ENCODE results near the gene KCND3.

KCND3 gene

DNA sequence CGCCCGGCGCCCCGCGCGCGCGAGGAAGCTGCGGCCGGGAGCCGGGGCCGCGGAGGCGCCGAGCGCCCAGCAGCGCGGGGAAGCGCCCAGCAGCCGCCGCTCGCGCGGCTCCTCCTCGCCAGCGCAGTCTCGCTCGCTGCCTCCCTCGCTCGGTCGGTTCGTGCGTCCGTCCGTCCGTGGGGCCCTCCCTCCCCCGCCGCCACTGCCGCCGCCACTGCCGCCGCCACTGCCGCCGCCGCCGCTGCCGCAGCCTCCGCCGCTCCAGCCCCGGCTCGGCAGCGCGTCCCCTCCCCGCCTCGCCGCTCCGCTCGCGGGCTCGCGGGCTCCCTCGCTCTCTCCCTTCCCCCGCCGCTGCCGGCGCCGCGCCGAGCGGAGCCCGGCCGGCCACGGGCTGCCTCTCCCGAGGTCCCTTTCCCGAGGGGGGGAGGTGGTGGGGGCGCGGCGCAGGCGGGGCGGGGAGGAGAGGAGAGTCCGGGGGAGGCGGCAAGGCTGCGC lies at the start of gene KCND3:
Gene KCND3, minus strand, starts transcription at position 138 of the 495 bp plus-strand sequence.
- Histone ChIP-seq H3K9ac (peak within 1 kb of the TSS; percentile 40; the same call in 1 of the 2 replicates), H4K20me1 (peaks cover 34% of the 10 kb centered on the region), H3K9me3 (no peaks in the 10 kb centered on the region), H3K4me2 (peak within 1 kb of the TSS; percentile 98), H3K4me3 (peak within 1 kb of the TSS; percentile 70), H3K36me3 (no peaks in the 10 kb centered on the region), H3K4me1 (peaks cover 22% of the 10 kb centered on the region), H3K27ac (no peak within 1 kb of the TSS), H3K27me3 (peaks cover 68% of the 10 kb centered on the region)
- no peak for TF ChIP-seq Cebpa-rat (IDR thresholded peaks at IDR 0.05)

DNA sequence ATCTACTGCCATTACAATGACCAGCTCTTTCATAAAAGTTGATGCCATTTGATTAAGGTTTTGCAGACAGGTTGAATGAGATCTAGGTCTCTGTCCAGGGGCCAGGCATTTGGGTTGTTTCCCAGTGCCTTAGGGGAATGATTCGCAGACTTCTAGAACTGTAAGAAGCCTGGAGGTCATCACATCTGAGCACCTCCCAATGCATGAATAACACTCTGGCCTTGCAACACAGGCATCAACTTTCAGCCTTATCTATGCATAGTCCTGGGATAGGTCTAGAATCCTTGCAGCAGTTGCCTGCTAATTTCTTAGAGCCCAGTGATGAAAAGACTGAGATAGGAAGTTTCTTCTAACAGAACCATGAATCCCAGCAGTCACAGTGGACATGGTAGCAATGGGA lies 44.8 kb upstream of the KCND3 start:
- Histone ChIP-seq H4K20me1 (no peaks in the 10 kb centered on the region), H3K4me2 (no peak overlapping the region), H3K9ac (no peak overlapping the region), H3K27me3 (no peaks in the 10 kb centered on the region), H3K9me3 (no peaks in the 10 kb centered on the region), H3K4me1 (peaks cover 8% of the 10 kb centered on the region), H3K27ac (no peak overlapping the region), H3K4me3 (no peak overlapping the region), H3K36me3 (no peaks in the 10 kb centered on the region)
- no peak for TF ChIP-seq Cebpa-rat (IDR thresholded peaks at IDR 0.05)

DNA sequence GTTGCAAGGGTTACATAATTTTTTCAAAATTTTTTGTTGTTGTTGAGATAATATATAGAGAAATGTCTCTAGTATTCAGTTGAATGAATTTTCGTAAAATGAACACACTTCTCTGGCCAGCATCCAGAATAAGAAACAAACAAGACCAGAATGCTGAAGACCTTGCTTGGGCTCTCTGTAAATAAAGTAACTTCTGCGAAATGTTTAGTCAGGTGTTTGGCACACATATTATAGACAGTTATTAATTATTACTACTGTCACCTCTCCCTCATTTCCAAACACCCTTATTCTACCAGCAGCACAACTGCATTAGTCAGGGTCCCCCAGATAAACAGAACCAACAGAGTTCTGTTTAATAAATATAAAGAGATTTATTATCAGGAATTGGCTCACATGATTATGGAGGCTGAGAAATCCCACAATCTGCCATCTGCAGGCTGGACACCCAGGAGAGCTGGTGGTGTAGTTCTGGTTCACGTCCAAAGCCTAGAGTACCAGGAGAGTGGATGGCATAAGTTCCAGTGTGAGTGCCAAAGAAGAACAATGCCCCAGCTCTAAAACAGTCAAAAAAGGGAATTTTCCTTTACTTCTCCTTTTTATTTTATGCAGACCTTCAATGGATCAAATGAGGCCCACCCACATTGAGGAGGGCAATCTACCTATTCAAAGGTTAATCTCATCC lies 44.1 kb upstream of the KCND3 start:
- Histone ChIP-seq H3K9me3 (no peaks in the 10 kb centered on the region), H4K20me1 (no peaks in the 10 kb centered on the region), H3K36me3 (no peaks in the 10 kb centered on the region), H3K27ac (no peak overlapping the region), H3K4me2 (no peak overlapping the region), H3K27me3 (no peaks in the 10 kb centered on the region), H3K4me1 (peaks cover 14% of the 10 kb centered on the region), H3K4me3 (no peak overlapping the region), H3K9ac (no peak overlapping the region)
- TF ChIP-seq Cebpa-rat (IDR thresholded peaks at IDR 0.05) = no peak

DNA sequence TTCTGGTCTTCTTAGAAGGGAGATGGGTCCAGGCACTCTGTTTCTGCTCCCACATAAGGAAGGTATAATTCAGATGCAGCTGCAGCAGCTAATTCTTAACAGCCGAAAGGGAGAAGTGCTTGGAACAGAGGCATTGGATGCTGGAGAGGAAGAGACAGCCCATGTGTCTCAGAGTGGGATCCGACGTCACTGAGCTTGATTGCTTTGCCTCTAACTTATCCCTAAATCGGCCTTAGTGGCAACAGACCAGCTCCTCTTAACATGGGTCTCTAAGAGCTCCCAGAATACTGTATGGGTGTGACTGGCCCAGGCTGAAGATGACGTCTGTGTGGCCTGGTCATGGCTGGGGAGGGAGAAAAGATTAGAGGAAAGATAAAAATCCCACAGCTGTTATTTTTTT lies 40.7 kb upstream of the KCND3 start:
- Histone ChIP-seq H3K36me3 (no peaks in the 10 kb centered on the region), H3K4me1 (peaks cover 19% of the 10 kb centered on the region), H3K27me3 (no peaks in the 10 kb centered on the region), H4K20me1 (no peaks in the 10 kb centered on the region), H3K4me3 (no peak overlapping the region), H3K9me3 (no peaks in the 10 kb centered on the region), H3K27ac (no peak overlapping the region), H3K4me2 (no peak overlapping the region), H3K9ac (no peak overlapping the region)
- no peak for TF ChIP-seq Cebpa-rat (IDR thresholded peaks at IDR 0.05)

DNA sequence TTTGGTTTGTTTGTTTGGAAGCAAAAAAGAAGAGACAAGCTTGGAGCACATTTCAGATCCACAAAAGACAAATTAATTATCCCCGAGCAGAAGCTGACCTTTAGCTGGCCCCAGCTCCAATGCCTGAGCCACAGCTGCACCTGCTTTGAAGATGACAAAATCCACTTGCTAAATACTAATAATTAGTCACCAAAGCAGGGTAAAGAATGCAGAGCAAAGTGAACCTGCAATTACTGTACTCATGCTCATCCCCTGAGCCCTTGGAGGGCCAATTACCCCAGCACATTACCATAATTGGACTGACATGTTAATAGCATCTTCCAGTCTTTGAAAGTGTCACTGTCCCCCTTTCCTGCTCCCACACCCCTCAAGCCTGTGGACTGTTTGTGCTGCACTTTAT lies 38.2 kb upstream of the KCND3 start:
- Histone ChIP-seq H3K27ac (no peak overlapping the region), H3K36me3 (no peaks in the 10 kb centered on the region), H3K9me3 (no peaks in the 10 kb centered on the region), H3K4me1 (peaks cover 19% of the 10 kb centered on the region), H3K27me3 (no peaks in the 10 kb centered on the region), H3K4me3 (no peak overlapping the region), H3K4me2 (no peak overlapping the region), H4K20me1 (no peaks in the 10 kb centered on the region), H3K9ac (no peak overlapping the region)
- no peak for TF ChIP-seq Cebpa-rat (IDR thresholded peaks at IDR 0.05)

DNA sequence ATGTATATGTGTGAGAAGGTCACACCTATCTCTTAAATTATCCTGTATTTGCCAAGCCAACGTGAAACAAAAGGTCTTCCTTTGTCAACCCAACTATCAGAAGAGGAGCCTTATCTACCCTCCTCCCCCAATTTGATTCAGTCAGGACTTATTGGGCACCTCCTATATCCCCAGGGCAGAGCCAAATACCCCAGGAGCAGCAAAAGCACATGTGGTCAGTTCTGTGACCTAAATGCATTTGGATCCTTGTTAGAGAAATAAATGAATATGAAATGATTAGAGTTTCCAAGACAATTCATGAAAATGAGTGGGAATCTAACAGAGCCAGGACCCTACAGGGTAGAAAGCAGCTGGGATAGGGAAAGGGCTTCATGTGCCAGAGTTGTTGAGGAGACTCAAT lies 37.0 kb upstream of the KCND3 start:
- Histone ChIP-seq H3K4me1 (peaks cover 19% of the 10 kb centered on the region), H3K4me3 (no peak overlapping the region), H4K20me1 (no peaks in the 10 kb centered on the region), H3K9ac (no peak overlapping the region), H3K27ac (no peak overlapping the region), H3K4me2 (no peak overlapping the region), H3K36me3 (no peaks in the 10 kb centered on the region), H3K9me3 (no peaks in the 10 kb centered on the region), H3K27me3 (no peaks in the 10 kb centered on the region)
- TF ChIP-seq Cebpa-rat (IDR thresholded peaks at IDR 0.05) = no peak

DNA sequence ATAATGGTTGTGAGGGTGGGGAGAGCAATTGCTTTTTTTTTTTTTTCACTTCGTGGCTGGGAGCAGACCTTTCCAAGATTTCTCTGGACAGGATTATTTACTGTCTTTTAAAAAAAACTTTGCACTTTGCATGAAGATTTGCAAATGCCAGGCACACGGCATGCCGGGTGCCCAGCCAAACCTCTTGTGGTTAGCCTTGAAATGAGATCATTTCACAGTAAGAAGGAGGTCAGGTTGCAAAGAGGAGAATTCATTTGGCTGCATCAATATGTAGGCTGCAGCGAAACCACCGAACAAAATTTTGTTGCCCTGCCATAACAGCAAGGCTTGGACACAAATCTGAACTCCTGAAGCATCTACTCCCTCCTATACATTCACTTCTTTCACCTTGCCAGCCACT lies 36.5 kb upstream of the KCND3 start:
- Histone ChIP-seq H3K4me3 (no peak overlapping the region), H3K36me3 (no peaks in the 10 kb centered on the region), H4K20me1 (no peaks in the 10 kb centered on the region), H3K4me1 (peaks cover 19% of the 10 kb centered on the region), H3K9ac (no peak overlapping the region), H3K9me3 (no peaks in the 10 kb centered on the region), H3K4me2 (no peak overlapping the region), H3K27ac (no peak overlapping the region), H3K27me3 (no peaks in the 10 kb centered on the region)
- TF ChIP-seq Cebpa-rat (IDR thresholded peaks at IDR 0.05) = no peak

DNA sequence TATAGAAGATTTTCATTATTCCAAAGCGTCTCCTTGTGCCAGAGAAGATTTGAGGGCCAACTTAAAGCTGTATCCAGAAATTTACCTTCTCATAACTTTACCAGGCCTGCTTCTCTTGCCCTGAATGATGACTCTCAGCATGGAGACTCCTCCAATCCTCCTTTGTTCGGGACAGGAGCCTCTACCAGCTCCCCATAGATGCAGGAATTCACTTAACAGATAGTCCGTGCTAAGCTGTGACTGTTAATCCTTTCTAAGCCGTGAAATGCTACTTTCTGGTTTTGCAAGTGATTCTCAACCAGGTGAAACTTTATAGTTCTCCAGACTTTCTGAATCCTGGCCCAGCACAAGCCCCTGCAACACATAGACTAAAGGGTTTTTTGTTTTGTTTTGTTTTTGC lies 31.8 kb upstream of the KCND3 start:
- no peak overlapping the region for H3K4me2 ChIP-seq
- H3K4me3 ChIP-seq = no peak overlapping the region
- no peaks in the 10 kb centered on the region for H3K9me3 ChIP-seq
- no peaks in the 10 kb centered on the region for H3K27me3 ChIP-seq
- H4K20me1 ChIP-seq = no peaks in the 10 kb centered on the region
- TF ChIP-seq Cebpa-rat (IDR thresholded peaks at IDR 0.05) = no peak
- no peaks in the 10 kb centered on the region for H3K4me1 ChIP-seq
- no peak overlapping the region for H3K27ac ChIP-seq
- no peak overlapping the region for H3K9ac ChIP-seq
- no peaks in the 10 kb centered on the region for H3K36me3 ChIP-seq

DNA sequence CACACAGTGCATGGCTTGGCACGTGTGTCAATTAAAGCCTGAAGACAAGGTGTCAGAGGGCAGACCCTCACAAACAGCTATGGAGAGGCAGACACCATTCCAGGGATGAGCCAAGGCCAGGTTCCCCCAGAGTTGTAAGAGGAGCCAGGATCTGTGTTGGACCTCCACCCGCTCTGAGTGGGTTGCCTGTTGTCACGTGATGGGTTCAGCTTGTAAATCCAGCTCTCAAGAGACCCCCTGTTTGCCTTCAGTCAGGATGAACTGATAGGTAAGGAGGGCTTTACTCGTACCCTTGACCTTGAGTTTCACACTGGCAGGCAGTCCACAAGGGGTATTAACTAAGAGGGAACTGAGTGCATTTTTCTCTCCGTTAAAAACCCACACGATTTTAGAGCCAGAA lies 27.7 kb upstream of the KCND3 start:
- no peak overlapping the region for H3K9ac ChIP-seq
- no peaks in the 10 kb centered on the region for H3K4me1 ChIP-seq
- no peaks in the 10 kb centered on the region for H4K20me1 ChIP-seq
- H3K36me3 ChIP-seq = no peaks in the 10 kb centered on the region
- no peak overlapping the region for H3K4me2 ChIP-seq
- no peaks in the 10 kb centered on the region for H3K27me3 ChIP-seq
- no peak for TF ChIP-seq Cebpa-rat (IDR thresholded peaks at IDR 0.05)
- H3K4me3 ChIP-seq = no peak overlapping the region
- H3K9me3 ChIP-seq = no peaks in the 10 kb centered on the region
- no peak overlapping the region for H3K27ac ChIP-seq

DNA sequence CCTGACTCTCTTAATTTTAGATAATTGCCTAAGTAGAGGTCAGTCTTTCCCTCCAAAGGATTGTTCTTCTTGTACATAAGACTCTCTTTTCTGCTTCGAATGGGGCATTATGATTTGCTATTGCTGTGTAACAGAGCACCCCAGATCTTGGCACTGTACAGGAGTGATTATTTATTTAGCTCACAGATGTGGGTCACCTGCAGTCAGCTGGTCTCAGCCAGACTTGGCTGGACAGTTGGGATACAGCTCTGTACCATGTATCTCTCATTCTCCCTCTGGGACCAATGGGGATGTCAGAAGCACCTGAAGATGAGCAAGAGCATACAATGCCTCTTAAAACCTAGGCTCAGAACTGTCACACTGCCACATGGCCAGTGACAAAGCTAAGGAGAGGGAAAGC lies 23.4 kb upstream of the KCND3 start:
- no peak overlapping the region for H3K4me2 ChIP-seq
- no peak overlapping the region for H3K27ac ChIP-seq
- H4K20me1 ChIP-seq = no peaks in the 10 kb centered on the region
- H3K27me3 ChIP-seq = no peaks in the 10 kb centered on the region
- H3K4me3 ChIP-seq = no peak overlapping the region
- no peaks in the 10 kb centered on the region for H3K36me3 ChIP-seq
- H3K9ac ChIP-seq = no peak overlapping the region
- no peaks in the 10 kb centered on the region for H3K4me1 ChIP-seq
- no peak for TF ChIP-seq Cebpa-rat (IDR thresholded peaks at IDR 0.05)
- no peaks in the 10 kb centered on the region for H3K9me3 ChIP-seq

DNA sequence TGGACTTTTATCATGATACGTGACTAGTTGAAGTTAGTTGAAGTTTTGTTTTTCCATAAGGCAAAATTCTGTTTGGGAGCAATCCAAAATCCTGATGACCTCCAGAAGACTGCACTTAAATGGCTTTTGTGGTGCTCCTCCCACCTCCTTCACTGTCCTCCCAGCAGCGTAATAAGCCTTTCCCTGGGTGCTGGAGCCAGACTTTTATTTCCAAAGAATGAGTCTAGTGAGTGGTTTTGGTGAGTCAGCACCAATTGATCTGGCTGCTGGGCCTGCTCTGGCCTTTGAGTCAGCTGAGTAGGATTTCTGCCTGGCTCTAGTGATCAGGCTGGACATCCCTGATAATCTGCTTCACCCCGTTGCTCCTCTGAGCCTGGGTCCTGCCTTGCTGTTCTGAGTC lies 21.7 kb upstream of the KCND3 start:
- H3K4me1 ChIP-seq = no peaks in the 10 kb centered on the region
- H3K4me2 ChIP-seq = no peak overlapping the region
- no peaks in the 10 kb centered on the region for H3K36me3 ChIP-seq
- H3K4me3 ChIP-seq = no peak overlapping the region
- no peak overlapping the region for H3K27ac ChIP-seq
- TF ChIP-seq Cebpa-rat (IDR thresholded peaks at IDR 0.05) = no peak
- no peak overlapping the region for H3K9ac ChIP-seq
- H3K27me3 ChIP-seq = no peaks in the 10 kb centered on the region
- no peaks in the 10 kb centered on the region for H3K9me3 ChIP-seq
- H4K20me1 ChIP-seq = no peaks in the 10 kb centered on the region
